ENCODE measurements around the gene NABP2. TPM values are rescaled to one million over a fixed set of nuclear protein-coding genes. Genes with fewer than 3 reads are reported as not detected.

Gene NABP2
- total RNA-seq, 4 donors from 2014 or later, result 13.2 to 24.3 (median 17.2) TPM

- DNase-seq (ENCODE audit: low spot score), result no peak
- TF ChIP-seq CTCF (IDR thresholded peaks at IDR 0.05), result no peak
- ATAC-seq (ENCODE audit: low FRiP score), result no peak
Observed at GRCh38 chr12:56243731-56244181, 19.6 kb downstream of the NABP2 start.

DNA sequence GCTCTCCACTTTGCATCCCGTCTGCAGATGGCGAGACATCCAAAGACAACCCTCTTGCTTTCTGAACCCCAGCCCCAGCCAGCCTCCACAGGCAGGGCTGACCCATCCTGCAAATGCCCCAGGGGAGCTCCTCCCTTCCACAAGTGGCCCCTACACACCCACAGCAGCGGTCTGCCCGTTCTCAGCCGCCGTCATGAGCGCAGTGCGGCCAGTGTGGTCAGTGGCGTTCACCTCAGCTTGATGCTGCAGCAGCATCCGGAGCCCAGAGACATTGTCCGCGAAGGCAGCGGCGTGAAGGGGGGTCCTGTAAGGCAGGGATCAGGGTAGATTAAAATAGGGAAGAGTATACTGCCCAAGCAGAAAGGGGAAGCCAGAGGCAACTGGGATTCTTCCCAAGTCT, 20.4 kb downstream of the NABP2 start:
- DNase-seq (ENCODE audit: low spot score), result no peak
- no peak for TF ChIP-seq CTCF (IDR thresholded peaks at IDR 0.05)
- ATAC-seq (ENCODE audit: low FRiP score), result no peak

- no peak for DNase-seq (ENCODE audit: low spot score)
- TF ChIP-seq CTCF (IDR thresholded peaks at IDR 0.05), result no peak
- ATAC-seq (ENCODE audit: low FRiP score), result no peak
Observed at GRCh38 chr12:56247923-56248322, 23.8 kb downstream of the NABP2 start.

DNA sequence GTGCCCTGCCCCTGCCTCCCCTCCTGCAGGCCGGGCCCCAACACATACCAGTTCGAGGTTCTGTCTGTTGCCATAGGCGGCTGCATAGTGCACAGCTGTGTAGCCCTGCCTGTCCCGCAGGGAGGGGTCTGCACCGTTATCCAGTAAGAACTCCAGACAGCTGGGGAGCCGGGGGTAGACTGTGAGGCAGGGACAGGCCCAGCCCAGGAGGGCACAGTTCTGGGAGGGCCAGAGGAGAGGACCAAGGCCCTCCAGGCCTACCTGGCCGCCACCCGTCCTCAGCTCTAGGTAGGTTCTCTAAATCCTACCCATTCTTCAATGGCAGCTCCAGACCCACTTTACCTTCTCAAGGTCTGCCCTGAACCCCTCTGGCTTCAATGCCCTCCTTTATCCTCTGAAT, 24.6 kb downstream of the NABP2 start:
- DNase-seq (ENCODE audit: low spot score) (no peak), ATAC-seq (ENCODE audit: low FRiP score) (no peak)
- TF ChIP-seq CTCF (IDR thresholded peaks at IDR 0.05), result no peak

GRCh38 chr12:56252649-56253048, 28.5 kb downstream of the NABP2 start:
- ATAC-seq (ENCODE audit: low FRiP score) (no peak), DNase-seq (ENCODE audit: low spot score) (no peak)
- TF ChIP-seq CTCF (IDR thresholded peaks at IDR 0.05), result no peak

GRCh38 chr12:56253091-56253490, 28.9 kb downstream of the NABP2 start:
- ATAC-seq (ENCODE audit: low FRiP score) (no peak), DNase-seq (ENCODE audit: low spot score) (no peak)
- TF ChIP-seq CTCF (IDR thresholded peaks at IDR 0.05), result no peak

- no peak for DNase-seq (ENCODE audit: low spot score)
- no peak for TF ChIP-seq CTCF (IDR thresholded peaks at IDR 0.05)
- ATAC-seq (ENCODE audit: low FRiP score), result no peak
Observed at GRCh38 chr12:56255671-56256070, 31.5 kb downstream of the NABP2 start.
